Measurements from ENCODE around the gene BCL11A. TPM values are rescaled to one million over a fixed set of nuclear protein-coding genes. Genes with fewer than 3 reads are reported as not detected.
A peak's percentile ranks its signal among the peaks of the same experiment; 100 is the strongest.

Gene BCL11A
- polyA plus RNA-seq, 1 experiment, result 0.60 TPM

DNA sequence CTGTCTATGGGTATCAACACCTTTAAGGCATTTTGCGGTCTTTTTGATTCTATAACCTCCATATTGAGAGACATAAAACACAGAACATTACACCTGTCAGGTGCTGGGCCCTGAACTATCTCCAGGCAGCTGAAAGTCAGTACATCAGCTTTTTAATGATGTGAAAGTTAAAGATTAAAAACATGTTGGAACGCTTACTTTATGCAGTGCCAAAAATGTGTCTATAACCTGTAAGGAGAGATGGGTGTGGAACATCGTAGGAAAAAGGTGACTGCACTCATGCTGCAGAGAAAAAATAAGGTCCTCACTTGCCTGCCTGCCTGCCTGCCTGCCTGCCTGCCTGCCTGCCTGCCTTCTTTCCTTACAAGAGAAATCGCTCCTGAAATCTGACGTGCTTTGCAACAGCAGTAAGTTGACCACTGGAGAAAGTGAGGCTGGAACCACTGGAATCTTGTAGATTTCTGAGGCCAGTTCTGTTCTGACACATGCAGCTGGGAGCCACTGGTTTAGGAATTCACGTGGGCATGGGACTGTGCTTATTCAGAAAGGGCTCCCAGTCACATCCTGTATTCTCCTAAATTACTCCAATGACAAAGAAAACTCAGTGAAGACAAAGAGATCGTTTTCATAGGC lies 34.1 kb downstream of the BCL11A start:
- no peak for DNase-seq (ENCODE audit: low read depth)

GRCh38 chr2:60518567-60518966 lies 34.9 kb downstream of the BCL11A start:
- Histone ChIP-seq H3K36me3 (ENCODE audit: control insufficient read depth, insufficient read depth, low read length) (no peaks in the 10 kb centered on the region), H3K4me3 (ENCODE audit: low read depth, low read length) (no peak overlapping the region), H3K27me3 (ENCODE audit: control insufficient read depth, insufficient read depth, low read length) (no peaks in the 10 kb centered on the region)
- ChIA-PET CTCF (interaction anchor here (1.1 to 4.4 kb wide), 2 partner anchors 9 to 31 kb away, joined by 4 to 17 read pairs; no protein-coding TSS in a partner anchor), POLR2A (no interaction called here)
- no peak for TF ChIP-seq CTCF (IDR thresholded peaks at IDR 0.05; ENCODE audit: insufficient read depth, low read depth, low read length)
- no peak for DNase-seq (ENCODE audit: low read depth)

More for the DNA sequence above, 34.1 kb downstream of the BCL11A start:
- POLR2A ChIA-PET, result interaction anchor here (0.6 kb wide), 1 partner anchor 9 kb away, joined by 3 read pairs; no protein-coding TSS in a partner anchor
- no peaks in the 10 kb centered on the region for H3K36me3 ChIP-seq (ENCODE audit: control insufficient read depth, insufficient read depth, low read length)
- CTCF ChIA-PET, result interaction anchor here (0.6 to 4.4 kb wide), 3 partner anchors 10 to 176 kb away, joined by 3 to 17 read pairs (median 4); no protein-coding TSS in a partner anchor
- H3K27me3 ChIP-seq (ENCODE audit: control insufficient read depth, insufficient read depth, low read length), result no peaks in the 10 kb centered on the region
- H3K4me3 ChIP-seq (ENCODE audit: low read depth, low read length), result no peak overlapping the region
- no peak for TF ChIP-seq CTCF (IDR thresholded peaks at IDR 0.05; ENCODE audit: insufficient read depth, low read depth, low read length)

DNA sequence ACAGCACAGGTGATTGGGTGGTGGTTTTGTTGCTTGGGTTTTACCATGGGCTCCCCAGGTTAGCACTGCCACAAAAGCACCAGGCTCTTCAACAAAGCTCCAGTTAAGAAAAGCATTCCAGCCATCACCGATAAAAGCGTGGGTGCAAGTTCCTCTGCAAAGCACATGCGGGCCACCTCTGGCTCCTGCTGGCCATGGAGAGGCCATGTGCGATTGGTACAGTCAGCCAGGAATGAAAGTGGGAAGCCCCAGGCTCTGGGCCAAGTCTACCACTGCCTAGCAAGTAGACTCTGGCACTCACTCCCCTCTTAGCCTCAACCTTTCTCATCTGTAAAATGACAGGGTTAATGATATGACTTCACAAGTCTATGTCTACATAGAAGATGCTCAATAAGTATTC lies 36.0 kb downstream of the BCL11A start:
- ChIA-PET CTCF (interaction anchor here (0.6 to 4.4 kb wide), 5 partner anchors 8 to 39 kb away, joined by 3 to 17 read pairs (median 5); no protein-coding TSS in a partner anchor), POLR2A (interaction anchor here (1.9 kb wide), 1 partner anchor 11 kb away, joined by 8 read pairs; no protein-coding TSS in a partner anchor)
- TF ChIP-seq CTCF (IDR thresholded peaks at IDR 0.05; ENCODE audit: insufficient read depth, low read depth, low read length), result no peak
- Histone ChIP-seq H3K4me3 (ENCODE audit: low read depth, low read length) (no peak overlapping the region), H3K36me3 (ENCODE audit: control insufficient read depth, insufficient read depth, low read length) (no peaks in the 10 kb centered on the region), H3K27me3 (ENCODE audit: control insufficient read depth, insufficient read depth, low read length) (no peaks in the 10 kb centered on the region)
- DNase-seq (ENCODE audit: low read depth), result no peak

GRCh38 chr2:60516826-60517225 lies 36.6 kb downstream of the BCL11A start:
- no peaks in the 10 kb centered on the region for H3K27me3 ChIP-seq (ENCODE audit: control insufficient read depth, insufficient read depth, low read length)
- ChIA-PET CTCF (interaction anchor here (1.7 to 4.4 kb wide), 3 partner anchors 9 to 33 kb away, joined by 5 to 17 read pairs (median 11); no protein-coding TSS in a partner anchor), POLR2A (interaction anchor here (1.9 kb wide), 1 partner anchor 12 kb away, joined by 8 read pairs; no protein-coding TSS in a partner anchor)
- TF ChIP-seq CTCF (IDR thresholded peaks at IDR 0.05; ENCODE audit: insufficient read depth, low read depth, low read length), result no peak
- H3K4me3 ChIP-seq (ENCODE audit: low read depth, low read length), result no peak overlapping the region; the same call in 1 of the 2 replicates
- DNase-seq (ENCODE audit: low read depth), result no peak
- no peaks in the 10 kb centered on the region for H3K36me3 ChIP-seq (ENCODE audit: control insufficient read depth, insufficient read depth, low read length)

DNA sequence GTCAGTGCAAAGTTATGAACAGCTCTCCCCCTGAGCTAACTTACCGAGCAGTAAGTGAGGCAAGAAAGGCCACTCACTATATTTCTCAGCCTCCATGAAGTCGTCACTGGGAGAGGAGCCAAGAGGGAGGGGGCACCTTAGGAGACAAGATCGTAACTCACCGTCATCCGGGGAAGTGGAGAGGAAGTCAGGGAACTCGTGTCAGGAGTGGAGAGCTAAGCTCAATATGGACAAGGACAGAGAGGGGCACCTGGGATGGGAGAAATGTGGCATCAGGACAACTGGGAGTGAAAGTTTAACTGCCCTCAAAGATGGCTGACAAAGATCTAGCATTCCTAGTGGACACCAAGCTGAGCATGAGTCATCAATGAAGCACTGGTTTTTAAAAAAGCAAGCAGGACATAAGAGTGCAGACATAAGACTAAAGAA lies 37.1 kb downstream of the BCL11A start:
- DNase-seq (ENCODE audit: low read depth), result peak; percentile 74
- no peak for TF ChIP-seq CTCF (IDR thresholded peaks at IDR 0.05; ENCODE audit: insufficient read depth, low read depth, low read length)
- H3K36me3 ChIP-seq (ENCODE audit: control insufficient read depth, insufficient read depth, low read length), result no peaks in the 10 kb centered on the region
- CTCF ChIA-PET, result interaction anchor here (1.7 to 4.4 kb wide), 3 partner anchors 10 to 34 kb away, joined by 5 to 17 read pairs (median 11); no protein-coding TSS in a partner anchor
- H3K27me3 ChIP-seq (ENCODE audit: control insufficient read depth, insufficient read depth, low read length), result no peaks in the 10 kb centered on the region
- POLR2A ChIA-PET, result interaction anchor here (1.9 kb wide), 1 partner anchor 12 kb away, joined by 8 read pairs; no protein-coding TSS in a partner anchor
- H3K4me3 ChIP-seq (ENCODE audit: low read depth, low read length), result peak overlapping the region; percentile 27
